ENCODE measurements around the gene ZNF775. TPM values are rescaled to one million over a fixed set of nuclear protein-coding genes. Genes with fewer than 3 reads are reported as not detected.

ZNF775 gene
- total RNA-seq, 2 donors from 2014 or later: 3.8 to 4.2 TPM

DNA sequence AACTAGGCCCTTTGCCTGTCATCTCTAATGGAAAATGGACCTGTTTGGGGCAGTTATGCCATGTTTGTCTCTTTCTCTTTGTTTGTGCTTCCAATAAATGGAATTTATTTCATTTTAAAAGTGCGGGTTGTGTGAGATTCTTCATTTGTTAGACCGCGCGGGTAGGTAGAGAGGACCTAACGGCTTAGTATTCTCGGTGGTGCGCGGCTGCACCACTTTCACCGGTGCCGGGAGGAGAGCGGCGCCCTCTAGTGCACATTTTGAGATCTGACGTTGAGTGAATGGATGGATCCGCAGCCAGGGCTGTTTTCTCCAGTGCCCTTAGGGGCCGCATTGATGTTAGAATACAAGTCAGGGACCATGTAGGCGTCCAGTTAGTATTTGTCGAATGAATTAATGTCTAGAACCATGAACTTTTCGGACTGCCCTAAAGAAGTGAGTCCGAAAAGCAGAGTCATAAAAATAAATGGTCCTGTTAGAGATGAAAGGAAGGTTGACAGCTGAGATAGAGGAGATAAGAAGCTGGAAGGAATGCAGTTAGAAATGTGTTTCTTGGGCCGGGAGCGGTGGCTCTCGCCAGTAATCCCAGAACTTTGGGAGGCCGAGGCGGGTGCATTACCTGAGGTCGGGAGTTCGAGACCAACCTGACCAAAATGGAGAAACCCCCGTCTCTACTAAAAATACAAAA lies 42.0 kb downstream of the ZNF775 start:
- intact Hi-C loops (cut with DNase I): loop anchor here (5.0 kb wide), 2 partner anchors 59 to 64 kb away; no protein-coding TSS in a partner anchor
- DNase-seq: peak; percentile 87
- peak; percentile 97 to 98 for ATAC-seq

DNA sequence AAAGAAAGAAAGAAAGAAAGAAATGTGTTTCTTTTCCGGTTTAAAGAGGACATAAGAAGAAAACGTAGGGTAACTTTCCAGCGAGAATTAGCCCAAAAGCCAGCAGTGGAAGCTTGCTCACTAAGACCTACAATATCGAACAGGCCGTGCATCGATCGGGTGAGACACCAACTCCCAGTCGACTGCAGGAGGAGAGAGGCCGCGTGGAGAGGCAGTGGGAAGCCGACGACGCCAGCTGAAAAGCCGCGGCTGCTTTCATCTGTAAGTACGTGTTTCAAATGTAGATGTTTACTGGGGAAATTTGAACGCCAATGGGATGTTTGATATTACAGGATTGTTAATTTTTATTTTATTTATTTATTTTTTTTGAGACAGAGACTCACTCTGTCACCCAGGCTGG lies 42.7 kb downstream of the ZNF775 start:
- intact Hi-C loops (cut with DNase I): loop anchor here (5.0 kb wide), 2 partner anchors 60 to 65 kb away; no protein-coding TSS in a partner anchor
- no peak for DNase-seq

DNA sequence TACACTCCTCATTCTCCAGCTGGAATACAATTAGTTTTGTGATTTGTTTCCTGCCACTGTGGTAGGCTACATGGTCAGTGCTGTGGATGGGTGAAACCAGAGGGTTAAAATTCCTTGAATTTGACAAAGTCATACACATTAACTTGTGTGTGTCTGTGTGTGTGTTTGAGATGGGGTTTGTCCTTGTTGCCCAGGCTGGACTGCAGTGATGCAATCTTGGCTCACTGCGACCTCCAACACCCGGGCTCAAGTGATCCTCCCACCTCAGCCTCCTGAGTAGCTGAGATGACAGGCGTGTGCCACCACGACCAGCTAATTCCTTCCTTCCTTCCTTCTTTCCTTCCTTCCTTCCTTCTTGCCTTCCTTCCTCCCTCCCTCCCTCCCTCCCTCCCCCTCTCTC lies 46.5 kb downstream of the ZNF775 start:
- intact Hi-C loops (cut with DNase I): no loop called here
- DNase-seq (no peak), ATAC-seq (no peak)

More for the DNA sequence above, 42.7 kb downstream of the ZNF775 start:
- no peak for ATAC-seq

DNA sequence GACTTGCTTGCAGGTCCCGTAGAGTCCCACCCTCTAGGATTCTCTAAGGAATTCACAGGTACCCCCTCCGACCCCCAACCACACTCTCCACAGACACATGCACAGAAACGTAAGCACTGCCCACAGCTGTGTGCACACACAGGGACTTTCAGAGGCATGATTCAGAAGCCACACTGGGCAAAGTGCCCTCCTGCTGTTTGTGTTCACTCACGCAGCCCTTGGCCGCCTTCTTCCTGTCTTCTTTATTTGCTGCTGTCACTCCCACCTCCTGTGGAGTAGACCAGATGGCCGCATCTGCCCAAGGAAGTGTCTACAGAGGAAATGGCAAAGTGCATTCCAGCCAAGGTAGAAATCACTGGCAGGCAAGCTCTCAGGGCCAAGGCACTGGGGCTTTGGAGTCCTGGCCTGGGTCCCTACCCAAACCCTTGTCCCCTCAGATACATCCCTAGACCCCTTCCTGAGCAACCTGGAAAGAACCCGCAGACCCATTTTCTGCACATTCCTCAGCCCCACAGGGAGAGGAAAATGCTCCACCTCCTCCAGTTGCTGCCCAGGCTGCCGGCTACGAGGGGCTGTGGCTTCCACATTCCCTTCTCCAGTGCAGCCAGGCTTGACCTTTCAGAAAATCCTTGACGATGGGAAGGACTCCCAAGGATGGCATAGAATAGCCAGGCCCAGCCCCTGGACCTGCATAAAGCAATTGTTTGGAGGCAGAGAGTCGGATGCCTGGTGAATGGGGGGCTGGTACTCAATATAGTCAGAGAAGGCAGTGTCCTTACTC lies 49.7 kb downstream of the ZNF775 start:
- intact Hi-C loops (cut with DNase I): no loop called here
- no peak for DNase-seq
- peak; percentile 47 to 56 for ATAC-seq

DNA sequence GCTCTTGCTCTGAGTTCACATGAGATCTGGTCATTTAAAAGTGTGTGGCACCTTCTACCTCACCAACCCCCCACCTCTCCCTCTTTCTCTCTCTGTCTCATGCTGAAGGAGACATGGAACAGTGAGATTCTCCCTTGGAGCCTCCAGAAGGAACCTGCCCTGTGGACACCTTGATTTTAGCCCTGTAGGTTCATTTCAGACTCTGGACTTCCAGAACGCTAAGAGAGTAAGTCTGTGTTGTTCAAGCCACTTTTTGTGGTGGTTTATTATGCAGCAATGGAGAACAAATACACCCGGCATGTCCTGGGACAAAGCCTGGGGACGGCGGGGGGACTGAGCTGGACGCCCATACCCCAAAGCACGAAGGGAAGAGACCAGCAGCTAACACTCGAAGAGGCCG lies 50.6 kb downstream of the ZNF775 start:
- ATAC-seq: no peak
- intact Hi-C loops (cut with DNase I): no loop called here
- DNase-seq: no peak

DNA sequence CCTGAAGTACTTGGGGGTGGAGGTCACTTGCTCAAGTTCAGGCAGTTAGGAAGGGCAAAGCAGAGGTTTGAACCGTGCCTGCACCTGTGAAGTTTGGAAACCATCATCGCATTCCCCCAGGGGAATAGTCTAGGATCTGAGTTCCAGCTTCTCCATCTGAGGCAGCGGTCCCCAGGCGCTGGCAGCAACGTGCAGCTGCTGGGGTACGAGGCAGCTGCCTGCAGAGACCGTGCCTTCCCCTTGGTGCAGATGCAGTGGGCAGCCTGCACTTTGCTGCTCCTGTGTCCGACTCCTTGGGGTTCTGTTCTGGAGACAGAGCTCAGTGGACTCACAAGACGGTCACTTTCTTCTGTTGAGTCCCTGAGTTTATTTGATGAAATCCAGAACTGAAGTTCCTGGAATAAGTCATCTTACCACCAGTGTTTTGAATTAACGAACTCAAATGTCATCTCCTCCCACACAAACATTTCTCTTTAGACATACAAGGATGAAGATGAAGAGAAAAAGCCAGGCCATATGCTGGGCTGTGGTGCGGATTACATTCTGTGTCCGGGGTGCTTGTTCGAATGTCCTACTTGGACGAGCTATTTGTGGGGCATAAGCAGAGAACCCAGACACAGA lies 51.4 kb downstream of the ZNF775 start:
- ATAC-seq (no peak), DNase-seq (no peak)
- intact Hi-C loops (cut with DNase I): no loop called here

DNA sequence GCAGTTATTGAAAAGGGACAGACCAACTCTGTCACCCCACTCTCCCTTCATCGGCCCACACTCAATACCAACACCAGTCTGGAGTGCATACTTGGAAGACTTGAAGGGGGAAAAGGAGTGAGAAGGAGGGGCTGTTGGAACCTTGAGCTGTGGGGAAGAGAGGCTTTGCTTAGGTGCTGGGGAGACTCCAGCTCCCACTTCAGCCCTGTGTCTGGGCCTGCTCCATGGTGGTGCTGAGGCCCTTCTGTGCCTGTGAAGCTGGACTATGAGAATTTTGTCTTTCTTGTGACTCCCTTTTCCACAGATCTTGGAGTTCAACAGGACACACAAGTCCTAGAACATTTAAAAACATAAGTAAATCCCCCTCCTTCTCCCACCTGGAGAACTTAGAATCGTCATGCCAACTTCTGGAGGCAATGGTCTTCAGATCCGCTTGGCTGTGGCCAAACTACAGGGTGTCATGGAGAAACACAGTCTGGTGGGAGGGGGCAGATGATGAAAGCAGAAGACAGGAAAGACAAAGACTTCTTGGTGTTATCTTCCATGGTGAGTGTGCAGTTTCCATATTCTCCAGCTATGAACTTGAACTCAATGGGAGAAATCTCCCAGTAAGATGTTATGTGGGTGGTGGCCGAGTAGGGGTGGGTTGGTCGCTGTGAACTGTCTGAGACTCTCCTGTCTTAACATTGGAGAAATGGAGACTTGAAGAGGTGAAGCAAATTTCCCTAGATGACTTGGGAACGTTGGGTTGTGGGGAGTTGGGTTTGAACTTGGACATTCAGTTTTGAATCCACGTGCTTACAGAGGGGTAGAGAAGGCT lies 52.9 kb downstream of the ZNF775 start:
- intact Hi-C loops (cut with DNase I): no loop called here
- no peak for ATAC-seq
- DNase-seq: no peak

DNA sequence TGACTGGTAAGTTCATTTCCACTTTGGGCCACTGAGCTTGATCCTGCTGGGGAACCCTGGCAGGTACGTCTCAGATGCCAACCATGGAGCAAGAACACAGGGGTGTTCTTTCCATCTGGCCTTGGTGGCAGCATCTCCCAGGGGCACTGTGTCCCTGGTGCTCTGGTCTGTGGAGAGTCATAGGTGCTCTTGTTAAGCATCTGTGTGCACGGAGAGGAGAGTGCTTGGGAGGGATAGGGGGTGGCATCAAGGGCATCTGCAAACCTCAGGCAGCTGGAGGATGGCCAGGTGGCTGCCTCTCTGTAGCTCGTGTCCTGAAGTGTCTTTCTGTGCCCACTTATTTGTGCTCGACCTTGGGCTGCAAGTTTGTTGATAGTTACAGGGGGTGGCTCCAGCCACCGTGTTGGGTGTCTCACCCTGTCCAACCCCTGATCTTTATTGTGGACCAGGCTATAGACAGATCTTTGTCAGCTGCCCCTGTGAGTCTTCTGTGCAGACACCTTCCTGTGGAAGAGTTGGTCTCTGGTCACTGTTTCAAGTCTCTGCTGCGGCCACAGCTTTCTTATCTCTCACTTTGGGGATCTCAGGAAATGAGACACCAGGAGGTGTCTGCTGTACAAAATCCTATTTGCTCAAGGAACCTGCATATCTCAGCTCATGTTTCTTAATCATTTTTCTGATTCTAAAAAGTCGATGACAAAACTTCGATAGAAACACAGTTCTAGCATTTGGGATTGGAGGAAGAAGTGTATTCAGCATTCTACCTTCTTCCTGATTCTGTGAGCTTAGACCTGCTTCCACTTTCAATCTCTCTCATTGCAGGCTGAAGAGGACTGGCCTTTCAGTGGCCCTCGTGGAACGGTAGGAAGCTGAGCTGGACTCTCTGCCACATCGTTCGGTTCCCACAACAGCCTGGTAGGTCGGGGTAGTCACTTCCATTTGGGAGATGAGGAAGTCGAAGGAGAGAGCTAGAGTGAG lies 54.1 kb downstream of the ZNF775 start:
- ATAC-seq (peak in 1 of 2 donors; percentile 54), DNase-seq (no peak)
- intact Hi-C loops (cut with DNase I): no loop called here

DNA sequence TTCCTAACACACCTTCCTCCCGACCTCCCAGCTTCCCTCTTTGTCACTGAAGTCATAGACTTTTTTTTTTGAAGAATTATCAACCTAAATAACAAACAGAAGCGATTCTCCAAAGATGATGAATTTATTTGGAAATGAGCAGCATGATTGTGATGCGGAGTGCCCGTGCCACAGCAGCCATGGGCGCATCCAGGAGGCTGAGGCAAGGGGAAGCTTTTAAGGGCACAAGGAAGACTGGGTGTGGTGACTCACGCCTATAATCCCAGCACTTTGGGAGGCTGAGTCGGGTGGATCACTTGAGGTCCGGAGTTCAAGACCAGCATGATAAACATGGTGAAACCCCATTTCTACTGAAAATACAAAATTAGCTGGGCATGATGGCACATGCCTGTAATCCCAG lies 55.1 kb downstream of the ZNF775 start:
- intact Hi-C loops (cut with DNase I): no loop called here
- ATAC-seq (no peak), DNase-seq (no peak)

DNA sequence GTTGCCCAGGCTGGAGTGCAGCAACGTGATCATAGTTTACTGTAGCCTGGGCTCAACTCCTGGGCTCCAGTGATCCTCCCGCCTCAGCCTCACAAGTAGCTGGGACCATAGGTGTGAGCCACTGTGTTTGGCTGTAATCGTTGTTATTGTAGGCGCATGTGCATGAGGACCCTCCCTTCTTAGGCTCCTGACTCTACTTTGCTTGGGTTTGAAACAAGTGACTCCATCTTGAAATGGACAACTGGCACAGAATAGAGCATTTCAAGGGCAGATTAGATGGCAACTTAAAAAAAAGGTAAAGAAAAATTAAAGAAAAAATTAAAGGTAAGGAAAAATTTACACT lies 55.9 kb downstream of the ZNF775 start:
- intact Hi-C loops (cut with DNase I): no loop called here
- DNase-seq (no peak), ATAC-seq (no peak)

DNA sequence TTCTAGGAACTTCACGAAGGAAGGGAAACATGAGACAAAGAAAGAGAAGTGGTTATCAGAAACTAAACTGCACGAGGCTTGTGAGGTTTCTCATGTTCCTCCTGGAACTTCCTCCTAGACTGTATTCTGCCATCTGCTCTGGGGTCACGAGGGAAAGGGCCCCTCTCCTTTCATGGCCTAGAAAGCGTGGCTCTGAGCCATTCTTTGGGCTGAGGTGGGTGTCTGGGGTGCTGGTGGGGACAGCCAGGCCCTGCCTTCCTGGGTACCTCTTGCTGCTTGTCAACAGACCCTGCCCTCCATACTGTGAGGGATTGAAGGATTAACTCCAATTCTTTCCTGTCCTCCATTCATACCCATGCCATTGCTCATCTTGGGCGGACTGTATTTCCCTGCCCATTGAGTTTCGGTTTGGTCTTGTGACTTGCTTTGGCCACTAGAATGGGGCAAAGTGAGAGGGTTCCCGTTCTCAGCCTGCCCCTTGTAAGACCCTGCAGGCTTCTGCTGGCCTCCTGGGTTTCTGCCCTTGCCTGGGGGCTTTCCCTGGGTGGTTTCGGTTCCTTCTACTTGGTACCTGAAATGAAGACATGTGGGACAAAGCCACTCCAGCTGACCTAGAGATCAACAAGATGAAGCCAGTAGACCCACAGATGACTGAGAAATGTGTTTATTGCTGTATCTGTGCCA lies 56.4 kb downstream of the ZNF775 start:
- intact Hi-C loops (cut with DNase I): no loop called here
- DNase-seq (no peak), ATAC-seq (peak; percentile 50 to 52)

DNA sequence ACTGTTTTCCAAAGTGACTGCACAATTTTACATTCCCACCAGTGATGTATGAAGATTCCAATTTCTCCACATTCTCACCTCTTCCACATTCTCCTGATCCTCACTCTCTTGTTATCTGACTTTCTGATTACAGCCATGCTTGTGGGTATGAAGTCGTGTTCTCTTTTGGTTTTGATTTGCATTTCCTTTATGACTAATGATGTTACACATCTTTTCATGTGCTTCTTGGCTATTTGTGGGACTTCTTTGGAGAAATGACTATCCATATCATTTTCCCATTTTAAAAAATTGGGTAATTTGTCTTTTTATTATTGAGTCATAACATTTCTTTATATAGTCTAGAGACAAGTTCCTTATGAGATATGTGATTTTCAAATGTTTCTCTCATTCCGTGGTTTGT lies 60.8 kb downstream of the ZNF775 start:
- ATAC-seq: no peak

DNA sequence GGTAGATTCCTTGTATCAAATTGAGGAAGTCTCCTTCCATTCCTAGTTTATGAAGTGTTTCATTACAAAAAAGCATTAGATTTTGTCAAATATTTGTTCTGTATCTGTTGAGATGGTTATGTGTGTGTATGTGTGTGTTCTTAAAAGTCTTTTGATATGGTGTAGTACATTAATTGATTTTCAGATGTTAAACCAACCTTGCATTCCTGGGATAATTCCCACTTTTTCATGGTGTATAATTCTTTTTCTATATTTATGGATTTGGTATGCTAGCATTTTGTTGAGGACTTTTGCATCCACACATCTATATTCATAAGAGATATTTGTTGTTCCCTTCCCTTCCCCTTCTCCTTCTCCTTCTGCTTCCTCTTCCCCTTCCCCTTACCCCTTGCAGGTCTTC lies 62.4 kb downstream of the ZNF775 start:
- DNase-seq (no peak), ATAC-seq (no peak)
- intact Hi-C loops (cut with DNase I): no loop called here

More for the DNA sequence above, 60.8 kb downstream of the ZNF775 start:
- DNase-seq: no peak
- intact Hi-C loops (cut with DNase I): no loop called here

DNA sequence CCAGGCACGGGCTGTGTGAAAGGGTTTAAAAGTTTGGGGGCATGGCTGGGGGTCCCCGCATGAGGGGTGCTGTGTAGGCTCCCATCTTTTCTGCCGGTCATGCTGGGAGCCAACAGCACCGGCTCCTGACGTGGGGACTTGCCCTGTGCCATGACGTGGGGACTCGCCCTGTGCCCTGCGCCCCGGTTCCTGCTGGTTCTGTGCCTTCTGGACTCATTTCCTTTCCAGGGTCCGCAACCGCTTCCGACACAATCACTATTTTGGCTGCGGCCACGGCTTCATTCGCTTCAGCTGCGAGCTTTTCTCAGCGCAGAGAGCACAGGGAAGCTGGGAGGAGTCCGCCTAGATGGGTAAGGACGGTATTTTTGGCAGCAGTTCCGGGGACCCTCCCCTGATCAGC lies 63.7 kb downstream of the ZNF775 start:
- ATAC-seq (no peak), DNase-seq (no peak)
- intact Hi-C loops (cut with DNase I): no loop called here

DNA sequence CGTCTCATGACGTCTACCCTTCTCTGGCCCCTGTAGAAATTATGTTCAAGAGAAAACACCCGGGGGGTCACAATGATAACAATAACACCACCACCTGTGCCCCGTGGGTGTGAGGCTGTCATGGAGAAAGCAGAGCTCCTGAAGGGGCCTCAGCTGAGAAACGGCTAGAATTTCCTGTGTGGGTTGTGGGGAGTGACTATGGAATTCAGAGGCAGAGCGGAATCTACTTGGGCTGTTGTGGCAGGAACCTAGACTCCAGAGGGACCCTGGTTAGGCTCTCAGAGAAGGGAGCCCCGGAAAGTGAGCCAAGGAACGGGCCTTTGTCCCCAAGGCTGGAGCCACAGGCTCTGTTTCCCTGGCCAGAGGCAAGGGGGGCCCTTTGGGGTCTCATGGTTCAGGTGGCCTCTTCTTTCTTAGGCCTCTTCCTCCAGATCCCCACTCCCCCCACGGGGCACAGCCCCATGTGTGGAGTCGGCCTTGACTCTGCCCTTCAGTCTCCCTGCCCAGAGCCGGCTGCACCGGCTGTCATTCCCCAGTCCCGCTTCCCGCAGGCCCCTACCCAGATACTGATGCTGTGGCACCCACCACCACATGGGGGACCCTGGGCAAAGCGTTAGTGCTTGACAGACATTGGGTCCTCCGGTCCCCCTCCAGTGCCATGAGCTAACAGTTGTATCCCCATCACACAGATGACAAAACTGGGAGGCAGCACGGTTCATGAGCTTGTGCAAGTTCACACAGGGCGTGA lies 64.8 kb downstream of the ZNF775 start:
- ATAC-seq: no peak
- intact Hi-C loops (cut with DNase I): no loop called here
- no peak for DNase-seq

DNA sequence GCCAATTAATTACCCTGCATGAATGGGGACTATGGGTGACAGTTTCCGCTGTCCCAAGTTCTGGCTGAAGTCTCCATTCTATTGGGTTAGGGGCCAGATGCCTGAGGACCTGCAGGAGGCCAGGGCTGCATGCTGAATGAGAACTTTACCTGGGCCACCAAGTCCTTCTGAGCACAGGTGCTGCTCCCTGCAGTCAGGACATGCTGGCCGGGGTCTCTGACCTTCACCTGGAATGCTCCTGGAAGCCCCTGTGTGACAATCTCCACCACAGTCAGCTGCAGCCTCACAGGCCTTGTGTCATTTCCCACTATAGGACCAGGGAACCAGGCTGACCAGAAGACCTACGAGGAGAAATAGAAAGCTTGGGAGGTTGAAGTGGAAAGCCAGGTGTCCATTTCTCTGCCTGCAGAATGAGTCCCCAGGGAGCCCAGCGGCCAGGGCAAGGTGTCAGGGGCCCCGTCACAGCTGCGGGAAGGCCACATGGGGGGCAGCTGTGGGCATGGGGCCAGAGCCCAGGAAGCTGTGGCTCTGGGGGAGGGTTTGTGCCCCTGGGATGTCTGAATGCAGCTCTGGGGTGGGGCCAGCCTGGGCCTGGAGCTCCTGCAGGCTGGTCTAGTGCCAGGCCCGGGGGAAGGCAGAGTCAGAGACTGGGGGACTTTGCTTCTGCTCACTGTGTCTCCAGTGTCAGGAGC lies 65.7 kb downstream of the ZNF775 start:
- intact Hi-C loops (cut with DNase I): loop anchor here in 1 of 2 donors (5.0 kb wide), 1 partner anchor 142 kb away; no protein-coding TSS in a partner anchor
- ATAC-seq (no peak), DNase-seq (no peak)
